Breast epithelium (tissue), 4 donors: ENCODE data around the gene RIN2. TPM values are rescaled to one million over a fixed set of nuclear protein-coding genes. Genes with fewer than 3 reads are reported as not detected.

ENCODE experiments used
- DNase-seq, 2 donors: peaks; one replicate each; pipeline ENCODE4 v3.0.0-alpha.2; 2019; ENCODE audit warnings: low spot score in 2 of 2
- H3K27ac ChIP-seq, 2 donors: fragments of 200-600 bp; sonication (generic) in 1 of 2; one replicate each; pipeline ENCODE4 v1.5.1; 2016 to 2019; ENCODE audit warnings: mild to moderate bottlenecking in 1 of 2
- H3K27me3 ChIP-seq, 2 donors: fragments of 200-600 bp; sonication (generic) in 1 of 2; one replicate each; pipeline versions ENCODE4 v1.5.1 to v1.6.0; 2017 to 2019; ENCODE audit warnings: control low read depth in 1 of 2, mild to moderate bottlenecking in 1 of 2
- H3K36me3 ChIP-seq: fragments of 200-600 bp; one replicate; pipeline ENCODE4 v1.5.1; 2019
- H3K4me1 ChIP-seq, 2 donors: fragments of 200-600 bp; sonication (generic); one replicate each; pipeline ENCODE4 v1.5.1; 2016 to 2019; ENCODE audit warnings: control low read depth in 1 of 2
- H3K4me3 ChIP-seq, 3 donors: fragments of 200-600 bp; sonication (generic); 1 replicate in 2 of 3; 2 replicates in 1 of 3; pipeline ENCODE4 v1.5.1; 2016 to 2019; ENCODE audit warnings: mild to moderate bottlenecking in 3 of 3, moderate library complexity in 2 of 3
- H3K9me3 ChIP-seq, 2 donors: fragments of 200-600 bp; sonication (generic) in 1 of 2; one replicate each; pipeline ENCODE4 v1.5.1; 2016 to 2019; ENCODE audit warnings: control low read depth in 1 of 2
- POLR2A ChIP-seq: fragments of 450-650 bp; IDR thresholded peaks from one replicate; pipeline ENCODE4 v1.6.1; 2016; ENCODE audit warnings: antibody characterized with exemption, mild to moderate bottlenecking, moderate library complexity
- POLR2AphosphoS5 ChIP-seq, 3 donors: sonication (generic); formaldehyde crosslinking; IDR thresholded peaks; one replicate each; pipeline ENCODE4 v1.6.1; 2017; ENCODE audit warnings: antibody characterized with exemption in 3 of 3
- intact Hi-C: fragments of 100-400 bp; cut with DNase I; formaldehyde crosslinking; loops from one replicate; pipeline ENCODE4 v1.15.1; 2023; ENCODE audit warnings: low total_unique reads
- total RNA-seq, 3 donors: library from RNA; depleted of rRNA; stranded (reverse); fragments of >200 nt; gene quantifications; one replicate each; pipeline ENCODE4 v1.1.0, GENCODE V29; 2016
- TF ChIP-seq, protein P1 (sequence below), 3 donors: fragments of 450-650 bp; IDR thresholded peaks; one replicate each; pipeline ENCODE4 v1.5.1; 2016 to 2017; ENCODE audit warnings: antibody characterized with exemption in 3 of 3, mild to moderate bottlenecking in 3 of 3, moderate library complexity in 3 of 3

RIN2 gene
- total RNA-seq, 3 donors from 2014 or later = 82.7 to 114 (median 104) TPM

DNA sequence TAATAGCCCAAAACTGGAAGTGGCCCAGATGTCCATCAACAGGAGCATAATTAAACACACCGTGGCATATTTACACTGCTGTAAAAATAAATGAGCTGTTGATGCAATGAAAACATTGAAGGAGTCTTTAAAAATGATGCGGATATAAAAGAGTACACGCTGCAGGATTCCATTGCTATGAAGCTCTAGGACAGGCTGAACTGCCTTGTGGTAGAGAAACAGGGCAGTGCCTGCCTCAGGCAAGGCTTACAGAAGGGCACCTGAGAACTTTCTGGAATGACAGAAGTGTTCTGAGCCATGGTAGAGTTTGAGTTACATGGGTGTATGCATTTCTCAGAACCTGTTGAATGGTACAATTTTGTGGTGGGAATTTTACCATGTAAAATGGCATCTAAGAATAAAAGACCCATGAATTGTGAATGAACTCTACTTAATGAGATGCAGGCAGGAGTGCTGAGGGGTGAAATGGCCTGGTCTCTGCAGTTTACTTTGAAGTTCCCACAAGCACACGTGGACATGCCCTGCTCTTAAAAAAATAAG is 45.3 kb upstream of the RIN2 start:
- intact Hi-C loops = no loop called here
- no peaks in the 10 kb centered on the region for H3K36me3 ChIP-seq
- peaks cover 0 to 3% of the 10 kb centered on the region in 2 donors for H3K9me3 ChIP-seq
- H3K4me1 ChIP-seq = no peaks in the 10 kb centered on the region
- H3K27me3 ChIP-seq = no peaks in the 10 kb centered on the region
- no peak for DNase-seq
- H3K27ac ChIP-seq = peak overlapping the region in 1 of 2 donors; percentile 14
- no peak overlapping the region for H3K4me3 ChIP-seq
- no peak for TF ChIP-seq POLR2A
- TF ChIP-seq, protein P1, sequence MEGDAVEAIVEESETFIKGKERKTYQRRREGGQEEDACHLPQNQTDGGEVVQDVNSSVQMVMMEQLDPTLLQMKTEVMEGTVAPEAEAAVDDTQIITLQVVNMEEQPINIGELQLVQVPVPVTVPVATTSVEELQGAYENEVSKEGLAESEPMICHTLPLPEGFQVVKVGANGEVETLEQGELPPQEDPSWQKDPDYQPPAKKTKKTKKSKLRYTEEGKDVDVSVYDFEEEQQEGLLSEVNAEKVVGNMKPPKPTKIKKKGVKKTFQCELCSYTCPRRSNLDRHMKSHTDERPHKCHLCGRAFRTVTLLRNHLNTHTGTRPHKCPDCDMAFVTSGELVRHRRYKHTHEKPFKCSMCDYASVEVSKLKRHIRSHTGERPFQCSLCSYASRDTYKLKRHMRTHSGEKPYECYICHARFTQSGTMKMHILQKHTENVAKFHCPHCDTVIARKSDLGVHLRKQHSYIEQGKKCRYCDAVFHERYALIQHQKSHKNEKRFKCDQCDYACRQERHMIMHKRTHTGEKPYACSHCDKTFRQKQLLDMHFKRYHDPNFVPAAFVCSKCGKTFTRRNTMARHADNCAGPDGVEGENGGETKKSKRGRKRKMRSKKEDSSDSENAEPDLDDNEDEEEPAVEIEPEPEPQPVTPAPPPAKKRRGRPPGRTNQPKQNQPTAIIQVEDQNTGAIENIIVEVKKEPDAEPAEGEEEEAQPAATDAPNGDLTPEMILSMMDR (IDR thresholded peaks at IDR 0.05) = no peak
- TF ChIP-seq POLR2AphosphoS5 (IDR thresholded peaks at IDR 0.05) = no peak

DNA sequence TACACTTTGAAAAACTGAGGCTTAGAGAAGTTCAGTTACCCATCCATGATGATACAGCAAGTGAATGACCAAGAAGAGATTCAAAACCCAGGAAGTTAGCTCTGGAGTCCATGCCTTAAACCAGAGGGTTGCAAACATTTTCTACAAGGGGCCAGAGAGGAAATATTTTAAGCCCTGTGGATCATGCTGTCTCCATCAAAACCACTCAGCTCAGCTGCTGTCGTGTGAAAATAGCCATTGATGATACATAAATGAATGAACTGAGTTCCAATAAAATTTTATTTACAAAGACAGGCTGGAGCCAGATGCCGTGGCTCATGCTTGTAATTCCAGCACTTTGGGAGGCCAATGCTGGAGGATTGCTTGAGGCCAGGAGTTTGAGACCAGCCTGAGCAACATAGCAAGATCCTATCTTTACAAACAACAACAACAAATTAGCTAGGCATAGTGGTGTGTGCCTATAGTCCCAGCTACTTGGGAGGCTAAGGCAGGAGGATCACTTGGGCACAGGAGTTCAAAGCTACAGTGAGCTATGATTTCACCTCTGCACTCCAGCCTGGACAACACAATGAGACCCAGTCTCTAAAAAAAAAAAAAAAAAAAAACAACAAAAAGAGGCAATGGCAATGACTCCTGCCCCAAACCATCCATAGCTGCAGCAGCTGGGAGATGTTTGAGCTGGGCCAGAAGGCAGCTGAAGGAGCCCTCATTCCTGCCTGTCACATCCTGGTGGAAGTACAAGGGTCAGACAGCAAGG is 44.1 kb upstream of the RIN2 start:
- H3K27ac ChIP-seq = no peak overlapping the region
- TF ChIP-seq POLR2A (no peak), POLR2AphosphoS5 (IDR thresholded peaks at IDR 0.05) (no peak)
- TF ChIP-seq, protein P1 (IDR thresholded peaks at IDR 0.05) = no peak
- H3K4me3 ChIP-seq = no peak overlapping the region
- H3K36me3 ChIP-seq = no peaks in the 10 kb centered on the region
- H3K27me3 ChIP-seq = no peaks in the 10 kb centered on the region
- no peaks in the 10 kb centered on the region for H3K4me1 ChIP-seq
- peaks cover 0 to 3% of the 10 kb centered on the region in 2 donors for H3K9me3 ChIP-seq
- intact Hi-C loops = no loop called here
- no peak for DNase-seq

DNA sequence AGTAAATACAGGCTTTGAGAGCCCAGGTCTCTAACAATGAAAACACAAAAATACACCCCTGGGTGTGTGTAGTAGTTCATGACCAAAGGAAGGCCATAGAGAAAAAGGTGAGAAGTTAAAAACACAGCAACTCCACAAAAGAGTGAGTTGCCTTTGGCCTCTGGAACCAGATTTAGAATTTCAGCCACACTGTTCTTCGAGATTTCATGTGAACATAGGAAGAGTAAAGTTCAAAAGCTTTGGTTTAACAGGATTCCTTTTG is 43.5 kb upstream of the RIN2 start:
- intact Hi-C loops = no loop called here
- no peak for DNase-seq
- no peaks in the 10 kb centered on the region for H3K36me3 ChIP-seq
- H3K27me3 ChIP-seq = no peaks in the 10 kb centered on the region
- H3K4me1 ChIP-seq = no peaks in the 10 kb centered on the region
- TF ChIP-seq POLR2AphosphoS5 (IDR thresholded peaks at IDR 0.05) = no peak
- TF ChIP-seq, protein P1 (IDR thresholded peaks at IDR 0.05) = no peak
- H3K4me3 ChIP-seq = no peak overlapping the region
- peaks cover 0 to 3% of the 10 kb centered on the region in 2 donors for H3K9me3 ChIP-seq
- H3K27ac ChIP-seq = no peak overlapping the region

DNA sequence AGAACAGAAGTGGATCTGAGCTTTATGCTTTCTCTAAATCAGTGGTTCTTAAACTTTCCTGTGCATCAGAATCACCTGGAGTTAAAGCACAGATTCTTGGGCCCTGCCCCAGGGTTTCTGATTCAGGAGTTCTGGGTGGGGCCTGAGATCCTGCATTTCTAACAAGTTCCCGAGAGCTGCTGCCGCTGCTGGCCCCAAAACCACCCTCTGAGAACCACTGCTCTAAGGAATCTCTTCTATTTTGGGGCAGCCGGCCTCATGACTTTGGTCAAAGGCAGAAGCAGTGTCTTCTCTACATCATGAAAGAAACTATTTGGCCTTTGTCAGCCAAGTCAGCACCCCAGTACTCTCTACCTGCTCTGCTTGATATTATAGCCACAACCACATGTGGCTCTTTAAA is 42.1 kb upstream of the RIN2 start:
- Histone ChIP-seq H3K27me3 (no peaks in the 10 kb centered on the region), H3K4me1 (no peaks in the 10 kb centered on the region), H3K9me3 (peaks cover 0 to 3% of the 10 kb centered on the region in 2 donors), H3K36me3 (no peaks in the 10 kb centered on the region), H3K27ac (no peak overlapping the region), H3K4me3 (no peak overlapping the region)
- intact Hi-C loops = no loop called here
- DNase-seq = no peak
- TF ChIP-seq POLR2A = no peak
- TF ChIP-seq, protein P1 (IDR thresholded peaks at IDR 0.05) = no peak
- no peak for TF ChIP-seq POLR2AphosphoS5 (IDR thresholded peaks at IDR 0.05)

DNA sequence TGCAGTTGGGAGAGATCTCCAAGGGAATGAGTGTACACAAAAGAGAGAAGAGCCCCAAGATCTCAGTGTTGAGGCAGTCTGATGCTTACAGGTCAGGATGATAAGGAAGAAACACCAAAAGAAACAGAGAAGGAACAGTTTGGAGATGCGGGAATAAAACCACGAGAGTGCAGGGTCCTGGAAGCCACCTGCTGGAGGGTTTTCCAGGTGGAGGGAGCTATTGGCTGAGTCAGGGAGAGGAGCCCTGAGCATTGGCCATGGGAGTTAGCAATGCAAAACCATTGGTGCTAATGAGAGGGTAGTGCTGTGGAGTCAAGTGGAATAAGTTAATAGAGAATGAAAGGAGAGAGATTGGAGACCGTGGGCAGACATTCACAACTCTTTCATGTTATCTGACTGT is 39.2 kb upstream of the RIN2 start:
- Histone ChIP-seq H3K4me3 (no peak overlapping the region), H3K36me3 (no peaks in the 10 kb centered on the region), H3K9me3 (peaks cover 0 to 3% of the 10 kb centered on the region in 2 donors), H3K27me3 (no peaks in the 10 kb centered on the region), H3K27ac (no peak overlapping the region), H3K4me1 (no peaks in the 10 kb centered on the region)
- intact Hi-C loops = no loop called here
- TF ChIP-seq POLR2A = no peak
- no peak for DNase-seq
